Neural progenitor cell (in vitro differentiated cells): Measurements from ENCODE around the gene WWOX.

Experiments
- EZH2 ChIP-seq: fragments of 200-600 bp; sonication (generic); IDR thresholded peaks from 2 replicates; pipeline ENCODE4 v1.6.1; 2017; ENCODE audit warnings: antibody characterized with exemption, mild to moderate bottlenecking, moderate library complexity
- EZH2phosphoT487 ChIP-seq: fragments of 200-600 bp; sonication (generic); IDR thresholded peaks from 2 replicates; pipeline ENCODE4 v1.6.1; 2017; ENCODE audit warnings: antibody characterized with exemption
- TF ChIP-seq, protein P1 (sequence below): fragments of 200-600 bp; sonication (generic); IDR thresholded peaks from 2 replicates; pipeline ENCODE4 v1.5.1; 2017; ENCODE audit warnings: antibody characterized with exemption, mild to moderate bottlenecking

DNA sequence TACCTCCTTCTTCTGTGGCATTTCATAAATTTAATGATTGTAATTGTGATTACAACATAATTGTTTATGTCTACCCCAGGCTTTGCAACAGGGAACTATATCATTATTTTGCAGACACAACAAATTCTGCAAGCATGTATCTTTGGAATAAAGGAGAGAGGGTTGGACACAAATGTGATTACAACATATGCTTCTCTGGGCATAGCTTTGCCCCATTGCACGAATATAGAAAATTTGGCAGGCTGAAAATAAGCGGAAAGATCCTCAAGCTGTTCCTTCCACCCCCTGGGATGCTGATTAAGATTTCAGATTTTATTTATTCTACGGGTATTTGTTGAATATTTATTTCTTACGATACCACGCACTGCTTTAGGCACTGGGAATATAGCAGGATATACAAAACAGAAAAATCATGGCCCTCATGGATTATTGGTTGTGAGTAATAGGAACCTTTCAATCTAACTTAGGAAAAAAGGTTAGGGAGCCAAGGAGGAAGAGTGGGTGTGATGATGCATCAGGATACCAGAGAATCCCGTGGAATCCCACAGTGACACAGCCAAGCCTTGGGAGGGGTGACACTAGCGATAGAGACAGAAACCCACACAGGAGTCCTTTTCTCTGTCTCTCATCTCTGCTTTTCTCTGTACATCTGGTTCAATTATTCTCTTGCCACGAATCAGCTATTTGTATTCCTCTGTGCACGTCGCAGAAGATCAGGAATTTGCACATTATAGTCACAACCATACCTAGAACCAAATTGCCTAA is 980.4 kb downstream of the WWOX start:
- TF ChIP-seq EZH2 (no peak), EZH2phosphoT487 (no peak)
- TF ChIP-seq, protein P1, sequence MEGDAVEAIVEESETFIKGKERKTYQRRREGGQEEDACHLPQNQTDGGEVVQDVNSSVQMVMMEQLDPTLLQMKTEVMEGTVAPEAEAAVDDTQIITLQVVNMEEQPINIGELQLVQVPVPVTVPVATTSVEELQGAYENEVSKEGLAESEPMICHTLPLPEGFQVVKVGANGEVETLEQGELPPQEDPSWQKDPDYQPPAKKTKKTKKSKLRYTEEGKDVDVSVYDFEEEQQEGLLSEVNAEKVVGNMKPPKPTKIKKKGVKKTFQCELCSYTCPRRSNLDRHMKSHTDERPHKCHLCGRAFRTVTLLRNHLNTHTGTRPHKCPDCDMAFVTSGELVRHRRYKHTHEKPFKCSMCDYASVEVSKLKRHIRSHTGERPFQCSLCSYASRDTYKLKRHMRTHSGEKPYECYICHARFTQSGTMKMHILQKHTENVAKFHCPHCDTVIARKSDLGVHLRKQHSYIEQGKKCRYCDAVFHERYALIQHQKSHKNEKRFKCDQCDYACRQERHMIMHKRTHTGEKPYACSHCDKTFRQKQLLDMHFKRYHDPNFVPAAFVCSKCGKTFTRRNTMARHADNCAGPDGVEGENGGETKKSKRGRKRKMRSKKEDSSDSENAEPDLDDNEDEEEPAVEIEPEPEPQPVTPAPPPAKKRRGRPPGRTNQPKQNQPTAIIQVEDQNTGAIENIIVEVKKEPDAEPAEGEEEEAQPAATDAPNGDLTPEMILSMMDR, result no peak
